Mucosa of descending colon (tissue), 3 donors: ENCODE measurements around the gene TMEM141. TPM values are rescaled to one million over a fixed set of nuclear protein-coding genes. Genes with fewer than 3 reads are reported as not detected.

Source experiments
- ATAC-seq: fragments of 200-7000 bp; cut with Tn5 transposase; one replicate; pipeline ENCODE4 v1.9.1; 2020; ENCODE audit warnings: mild to moderate bottlenecking, moderate library complexity
- DNase-seq, 3 donors: peaks; one replicate each; pipeline ENCODE4 v3.0.0-alpha.2; 2020
- H3K36me3 ChIP-seq: fragments of 200-600 bp; one replicate; pipeline ENCODE4 v1.8.0; 2021; ENCODE audit warnings: low read depth, mild to moderate bottlenecking
- H3K4me1 ChIP-seq: fragments of 200-600 bp; one replicate; pipeline ENCODE4 v1.8.0; 2021; ENCODE audit warnings: low read depth, mild to moderate bottlenecking
- H3K4me3 ChIP-seq: fragments of 200-600 bp; one replicate; pipeline ENCODE4 v1.8.0; 2021; ENCODE audit warnings: mild to moderate bottlenecking
- H3K9me3 ChIP-seq: fragments of 200-600 bp; one replicate; pipeline ENCODE4 v1.8.0; 2021; ENCODE audit warnings: mild to moderate bottlenecking
- CTCF ChIP-seq: fragments of 200-600 bp; IDR thresholded peaks from one replicate; pipeline ENCODE4 v1.8.0; 2022; ENCODE audit warnings: antibody characterized with exemption, mild to moderate bottlenecking
- intact Hi-C, 2 donors: fragments of 100-400 bp; cut with DNase I in 1 of 2; cut with micrococcal nuclease in 1 of 2; formaldehyde crosslinking; loops; one replicate each; pipeline versions ENCODE4 v1.11.0 to v1.11.1; 2022; cut with DNase I, micrococcal nuclease
- total RNA-seq, 3 donors: library from RNA; stranded (reverse); fragmentation: NEBNext Ultra II Directional in 2 of 3; extraction: Animal tissue kit (Norgen Biotek cat#: 25700) in 2 of 3; gene quantifications; one replicate each; pipeline versions ENCODE4 v1.2.1 to v1.2.4, GENCODE V29; 2021 to 2023
- donor health status: DM: no; HTN: no; CAD: no; lungs with moderate emphysema.
- donor health status: DM: no; HTN: no; CAD: no.
- donor health status: DM: no; HTN: yes; CAD: no.

The TMEM141 gene
- total RNA-seq, 3 donors from 2014 or later, result 110 to 373 (median 127) TPM

GRCh38 chr9:136757328-136757727 is 33.8 kb upstream of the TMEM141 start:
- TF ChIP-seq CTCF, result no peak
- intact Hi-C loops, result no loop called here
- Histone ChIP-seq H3K36me3 (no peaks in the 10 kb centered on the region), H3K4me1 (no peaks in the 10 kb centered on the region), H3K4me3 (no peak overlapping the region), H3K9me3 (no peaks in the 10 kb centered on the region)
- DNase-seq, result peak in 1 of 3 donors; percentile 50
- no peak for ATAC-seq

- H3K4me3 ChIP-seq, result no peak overlapping the region
- DNase-seq (peak in 1 of 3 donors; percentile 30), ATAC-seq (no peak)
- TF ChIP-seq CTCF, result no peak
- H3K9me3 ChIP-seq, result no peaks in the 10 kb centered on the region
- intact Hi-C loops, result no loop called here
- no peaks in the 10 kb centered on the region for H3K4me1 ChIP-seq
- H3K36me3 ChIP-seq, result no peaks in the 10 kb centered on the region
Observed at GRCh38 chr9:136757751-136758140, 33.4 kb upstream of the TMEM141 start.

- TF ChIP-seq CTCF, result no peak
- no peaks in the 10 kb centered on the region for H3K36me3 ChIP-seq
- peak in 2 of 3 donors; percentile 18 to 43 for DNase-seq
- H3K4me1 ChIP-seq, result no peaks in the 10 kb centered on the region
- no peak for ATAC-seq
- intact Hi-C loops, result no loop called here
- no peaks in the 10 kb centered on the region for H3K9me3 ChIP-seq
- no peak overlapping the region for H3K4me3 ChIP-seq
Observed at GRCh38 chr9:136759001-136759400, 32.1 kb upstream of the TMEM141 start.

- no peak for TF ChIP-seq CTCF
- DNase-seq (peak in 2 of 3 donors; percentile 31 to 40), ATAC-seq (no peak)
- Histone ChIP-seq H3K4me3 (no peak overlapping the region), H3K4me1 (peaks cover under 1% of the 10 kb centered on the region), H3K36me3 (no peaks in the 10 kb centered on the region), H3K9me3 (no peaks in the 10 kb centered on the region)
- intact Hi-C loops, result no loop called here
Observed at GRCh38 chr9:136759436-136760325, 31.5 kb upstream of the TMEM141 start.

DNA sequence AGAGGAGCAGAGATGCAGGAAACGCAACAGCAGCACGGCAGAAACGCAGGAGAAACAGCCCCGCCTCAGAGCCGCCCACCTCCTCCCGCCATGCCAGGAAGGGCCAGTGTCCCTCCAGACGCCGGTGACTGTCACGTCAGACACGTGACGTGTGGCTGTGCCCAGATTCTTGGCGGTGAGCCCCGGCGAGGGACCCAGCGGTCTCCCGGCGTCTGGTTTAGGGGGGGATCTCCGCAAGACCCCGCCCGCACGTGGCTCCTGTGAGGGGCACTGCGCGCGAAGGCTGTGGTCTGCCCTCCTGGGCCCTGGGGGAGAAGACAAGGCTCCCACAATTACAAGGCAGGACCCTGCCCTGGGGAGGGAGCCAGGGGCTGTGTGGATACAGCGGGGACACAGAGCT is 30.7 kb upstream of the TMEM141 start:
- DNase-seq (peak in 2 of 3 donors; percentile 31 to 61), ATAC-seq (no peak)
- TF ChIP-seq CTCF, result no peak
- H3K4me3 ChIP-seq, result no peak overlapping the region
- peaks cover 8% of the 10 kb centered on the region for H3K4me1 ChIP-seq
- intact Hi-C loops, result no loop called here
- H3K36me3 ChIP-seq, result no peaks in the 10 kb centered on the region
- H3K9me3 ChIP-seq, result no peaks in the 10 kb centered on the region
